Stimulated activated CD8-positive, alpha-beta memory T cell treated with anti-CD3 and anti-CD28 coated beads, Interleukin-2, amount 100 ng/mL, for 1 hour (primary cell): Measurements from ENCODE around the gene IFT122.

Experiments
- DNase-seq, 2 donors: peaks; one replicate each; pipeline ENCODE4 v3.0.0-alpha.2; 2020; ENCODE audit warnings: low read depth in 2 of 2

Gene IFT122

DNA sequence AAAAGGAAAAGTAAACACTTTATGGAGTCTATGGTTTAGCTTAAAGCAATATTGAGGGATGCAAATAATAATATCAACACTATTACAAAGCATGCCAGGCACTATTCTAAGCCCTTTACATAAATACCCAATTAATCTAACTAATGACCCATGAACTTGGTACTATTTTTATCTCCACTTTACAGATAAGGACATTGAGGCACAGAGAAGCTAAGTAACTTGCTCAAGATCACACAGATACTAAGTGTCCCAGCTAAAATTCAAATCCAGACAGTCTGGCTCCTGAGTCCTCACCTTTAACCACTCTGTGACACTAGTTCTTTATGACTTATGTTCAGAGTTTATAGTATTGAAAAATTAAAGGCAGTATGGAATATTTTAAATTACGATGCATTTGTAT lies 5.9 kb upstream of the IFT122 start:
- no peak for DNase-seq

DNA sequence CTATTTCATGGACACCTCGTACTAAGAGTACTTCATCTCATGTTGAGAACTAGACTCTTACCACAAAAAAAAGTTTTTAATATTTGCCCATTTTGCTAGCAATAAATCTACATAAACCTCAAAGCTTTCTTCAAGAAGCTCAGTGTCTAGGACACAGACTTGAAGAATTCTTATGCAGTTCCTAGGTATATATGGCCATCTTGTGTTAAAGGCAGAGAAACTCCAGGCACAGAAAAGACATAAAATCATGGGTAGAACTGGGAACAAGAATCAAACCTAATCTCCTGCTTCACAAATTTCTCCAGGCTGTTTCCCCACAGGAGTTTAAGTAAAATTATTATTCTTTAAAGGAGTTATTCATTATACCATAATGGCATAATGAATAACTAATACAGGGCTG lies 4.7 kb upstream of the IFT122 start:
- no peak for DNase-seq

DNA sequence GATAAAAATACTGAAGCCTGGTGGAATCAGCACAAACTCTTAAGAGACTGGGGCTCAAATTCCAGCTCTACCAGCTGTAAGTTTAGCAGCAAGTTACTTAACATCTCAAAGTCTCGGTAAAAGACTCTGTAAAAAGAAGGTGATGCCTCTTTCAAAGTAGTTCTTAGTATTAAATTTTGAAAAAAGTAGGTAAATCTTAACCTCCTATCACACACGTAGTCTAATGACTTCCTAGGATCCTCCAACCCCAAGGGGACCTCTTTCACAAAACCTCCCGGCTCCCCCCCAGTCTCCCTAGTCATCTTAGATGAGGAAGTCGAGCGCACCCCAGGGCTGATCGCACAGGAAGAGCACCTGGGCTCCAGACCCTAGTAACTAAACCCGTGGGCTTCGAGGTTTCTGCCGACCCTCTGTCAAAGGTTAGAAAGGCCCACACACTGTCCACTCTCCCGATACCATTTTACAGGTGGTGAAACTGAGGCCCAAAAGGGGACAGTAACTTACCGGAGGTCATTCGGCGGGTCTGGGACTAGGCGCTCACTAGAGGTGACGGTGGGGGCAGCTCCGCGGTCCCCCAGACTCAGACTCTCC lies 703 bp upstream of the IFT122 start:
- DNase-seq, result no peak

DNA sequence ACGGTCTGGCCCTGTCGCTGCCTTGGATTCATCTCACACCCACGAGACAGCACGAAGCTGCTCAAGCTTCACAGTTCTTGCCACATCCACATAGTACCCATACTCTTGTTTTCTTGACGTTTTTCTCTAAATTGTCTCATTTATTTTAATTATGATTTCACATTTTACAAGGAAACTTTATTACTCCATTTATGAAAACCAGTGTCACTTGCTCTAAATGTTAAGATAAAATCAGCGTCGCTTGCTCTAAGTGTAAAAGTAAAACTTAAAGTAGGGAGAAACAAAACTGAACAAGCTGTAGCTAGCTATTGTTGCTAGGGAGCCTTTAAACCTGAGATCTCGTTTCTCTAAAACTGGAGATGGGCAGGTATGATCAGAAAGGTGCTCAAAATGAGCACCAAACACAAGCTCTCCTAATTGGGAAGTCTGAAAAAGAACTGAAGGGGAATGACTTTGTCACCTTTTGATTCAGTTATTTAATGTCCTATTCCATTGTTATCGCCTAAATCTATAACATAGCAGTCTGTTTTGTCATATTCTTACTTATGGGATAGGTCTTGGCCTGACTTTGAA lies 680 bp downstream of the IFT122 start:
- DNase-seq, result no peak

DNA sequence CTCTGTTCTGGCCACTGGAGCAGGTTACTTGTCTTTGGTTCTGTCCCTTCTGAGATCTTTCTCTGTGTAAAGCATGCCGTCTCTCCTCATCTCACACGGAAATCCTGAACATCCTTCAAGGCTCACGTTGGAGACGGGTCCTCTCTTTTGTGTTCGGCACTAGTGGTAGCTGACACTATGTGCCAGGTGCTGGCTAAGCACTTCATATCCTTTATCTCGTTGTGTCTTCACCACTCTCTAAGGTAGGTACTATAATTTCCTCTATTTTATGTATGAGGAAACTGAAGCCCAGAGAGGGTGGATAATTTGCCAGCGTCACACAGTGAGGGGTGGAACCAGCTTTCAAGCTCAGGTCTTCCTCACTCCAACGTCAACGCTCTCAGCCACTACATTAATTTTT lies 1.2 kb downstream of the IFT122 start:
- DNase-seq, result no peak

DNA sequence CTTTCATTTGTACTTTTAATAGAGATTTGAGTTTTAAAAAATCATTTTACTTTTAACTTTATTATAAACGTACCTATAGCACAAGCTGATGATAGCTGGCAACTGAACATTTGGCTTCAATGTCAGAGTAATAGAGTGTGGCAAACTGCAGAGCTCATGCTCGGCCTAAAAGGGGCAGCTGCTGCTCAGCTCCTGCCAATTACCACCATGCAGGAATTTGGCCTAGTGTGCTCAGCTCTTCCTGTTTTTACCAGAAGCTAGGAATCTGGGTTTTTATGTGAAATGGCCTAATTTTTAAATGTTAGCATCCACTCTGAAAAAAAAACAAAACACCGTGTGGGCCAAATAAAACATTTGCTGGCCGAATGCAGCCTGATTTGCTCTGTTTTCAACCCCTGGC lies 1.8 kb downstream of the IFT122 start:
- no peak for DNase-seq

DNA sequence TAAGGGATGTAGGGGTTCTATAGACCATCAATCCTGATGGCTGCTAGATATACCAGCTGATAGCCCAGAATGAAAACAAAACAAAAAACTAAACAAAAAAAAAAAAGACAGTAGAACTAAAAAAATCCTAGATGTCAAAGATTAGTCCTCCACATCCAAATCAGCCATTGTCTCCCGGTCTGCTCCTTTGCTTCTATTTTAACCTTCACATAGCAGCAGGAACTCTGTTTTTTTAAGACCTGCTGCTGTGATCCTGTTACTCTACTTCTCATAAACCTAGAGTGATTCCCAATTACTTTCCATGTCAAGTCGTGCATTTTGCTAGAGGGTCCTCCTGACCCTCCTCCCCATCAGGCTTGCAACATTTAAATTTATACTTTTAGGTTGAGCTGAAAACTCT lies 2.5 kb downstream of the IFT122 start:
- DNase-seq, result no peak

DNA sequence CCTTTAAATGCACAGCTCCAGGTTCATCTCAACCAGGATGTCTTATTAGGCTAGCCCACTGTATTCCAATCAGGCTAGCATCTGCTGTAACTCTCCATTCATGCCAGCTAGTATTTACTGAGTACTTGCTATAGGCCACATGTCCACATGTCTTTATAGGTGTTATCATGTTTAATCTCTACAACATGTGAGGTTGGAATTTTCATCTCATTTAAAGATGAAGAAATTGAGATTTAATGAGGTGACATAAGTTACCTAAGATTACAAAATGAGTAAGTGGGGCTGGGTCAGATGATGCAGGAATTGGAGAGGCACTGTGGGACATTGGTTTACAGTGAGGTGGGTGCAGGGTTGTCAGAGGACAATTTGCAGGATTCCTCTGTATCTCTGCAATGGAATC lies 2.9 kb downstream of the IFT122 start:
- DNase-seq, result no peak

DNA sequence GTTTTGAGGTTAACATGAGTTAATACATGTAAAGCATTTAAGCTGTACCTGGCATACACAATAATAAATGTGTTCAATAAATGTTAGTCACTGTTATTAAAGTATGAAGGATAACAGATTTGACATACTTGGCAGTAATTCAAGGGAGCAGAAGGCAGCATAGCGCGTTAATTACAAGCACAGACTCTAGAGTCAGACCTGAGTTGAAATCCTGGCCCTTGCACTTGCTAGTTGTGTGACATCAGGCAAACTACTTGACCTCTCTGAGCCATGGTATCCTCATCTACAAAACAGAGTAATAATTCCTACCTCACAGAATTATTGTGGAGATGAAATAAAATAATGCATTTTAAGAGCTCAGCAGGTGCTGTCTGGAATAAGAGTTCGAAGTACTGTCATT lies 5.4 kb downstream of the IFT122 start:
- no peak for DNase-seq

DNA sequence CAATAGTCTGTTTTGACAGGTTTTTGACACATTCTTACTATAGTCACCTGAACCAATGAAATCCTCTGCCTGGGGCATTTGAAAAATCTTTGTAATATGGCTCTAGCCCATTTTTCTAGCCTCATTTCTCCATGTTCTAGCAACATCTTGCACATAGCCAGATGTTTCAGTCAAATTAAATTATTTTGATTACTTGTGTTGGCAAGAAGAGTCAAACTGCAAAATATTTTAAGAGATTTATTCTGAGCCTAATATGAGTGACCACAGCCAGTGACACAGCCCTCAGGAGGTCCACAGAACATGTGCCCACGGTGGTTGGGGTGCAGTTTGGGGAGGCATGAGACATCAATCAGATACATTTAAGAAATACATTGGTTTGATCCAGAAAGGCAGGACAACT lies 6.9 kb downstream of the IFT122 start:
- no peak for DNase-seq

DNA sequence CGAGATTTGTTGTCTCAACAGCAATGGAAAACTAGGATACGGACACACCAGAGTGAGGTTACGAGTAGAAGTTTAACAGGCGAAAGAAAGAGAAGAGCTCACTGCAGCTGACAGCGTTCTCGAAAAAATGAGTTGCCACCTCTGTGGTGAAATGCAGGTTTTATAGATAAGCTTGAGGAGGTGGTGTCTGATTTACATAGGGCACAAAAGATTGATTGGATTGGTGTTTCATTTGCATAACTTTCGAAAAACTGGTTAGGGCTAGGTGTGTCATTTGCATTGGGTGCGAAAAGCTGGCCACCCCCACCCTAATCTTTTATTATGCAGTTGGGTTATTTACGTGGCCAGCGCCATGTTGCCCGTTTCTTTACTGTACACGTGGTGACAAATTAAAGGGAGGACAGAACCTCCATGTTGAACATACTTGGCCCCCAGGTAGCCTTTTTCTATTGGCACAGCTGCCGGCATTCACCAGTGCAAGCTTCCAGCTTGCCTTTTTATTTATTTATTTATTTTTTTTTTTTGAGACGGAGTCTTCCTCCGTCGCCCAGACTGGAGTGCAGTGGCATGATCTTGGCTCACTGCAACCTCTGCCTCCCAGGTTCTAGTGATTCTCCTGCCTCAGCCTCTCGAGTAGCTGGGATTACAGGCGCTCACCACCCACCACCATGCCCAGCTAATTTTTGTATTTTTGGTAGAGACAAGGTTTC lies 8.3 kb downstream of the IFT122 start:
- no peak for DNase-seq

DNA sequence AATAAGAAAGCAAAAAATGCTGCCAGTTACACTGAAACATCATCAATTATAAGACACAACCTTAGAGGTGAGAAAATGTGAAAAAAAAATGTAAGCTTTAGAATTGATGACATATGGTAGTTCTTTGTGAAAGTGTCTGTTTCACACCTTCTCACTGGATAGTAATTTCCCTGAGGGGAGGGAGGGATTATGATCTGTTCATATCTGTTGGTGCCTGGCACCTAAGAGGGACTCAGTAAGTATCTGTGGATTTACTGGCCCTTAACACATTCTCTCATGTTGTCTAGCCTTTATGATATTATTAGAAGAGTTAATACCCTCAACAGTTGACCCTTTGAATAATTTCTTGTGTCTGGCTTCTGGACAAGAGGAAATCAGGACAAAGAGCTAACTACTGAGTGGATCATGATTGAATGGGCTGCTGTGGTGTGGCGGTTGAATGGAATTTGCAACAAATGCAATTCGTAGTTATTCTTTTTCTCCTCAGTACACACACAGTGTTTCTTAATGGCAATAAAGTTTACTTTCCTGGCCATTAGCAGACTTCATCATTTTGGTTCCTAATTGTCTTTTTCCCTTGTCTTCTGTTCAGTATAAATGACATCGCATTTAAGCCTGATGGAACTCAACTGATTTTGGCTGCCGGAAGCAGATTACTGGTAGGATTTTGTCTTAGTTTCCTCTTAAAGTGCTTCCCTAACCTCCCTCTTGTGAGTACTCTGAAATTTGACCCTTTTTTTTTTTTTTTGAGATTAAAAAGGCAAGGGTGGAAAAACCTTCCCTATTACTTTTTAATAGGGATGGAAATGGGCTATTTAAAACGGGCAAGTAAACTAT lies 9.5 kb downstream of the IFT122 start:
- DNase-seq, result no peak

DNA sequence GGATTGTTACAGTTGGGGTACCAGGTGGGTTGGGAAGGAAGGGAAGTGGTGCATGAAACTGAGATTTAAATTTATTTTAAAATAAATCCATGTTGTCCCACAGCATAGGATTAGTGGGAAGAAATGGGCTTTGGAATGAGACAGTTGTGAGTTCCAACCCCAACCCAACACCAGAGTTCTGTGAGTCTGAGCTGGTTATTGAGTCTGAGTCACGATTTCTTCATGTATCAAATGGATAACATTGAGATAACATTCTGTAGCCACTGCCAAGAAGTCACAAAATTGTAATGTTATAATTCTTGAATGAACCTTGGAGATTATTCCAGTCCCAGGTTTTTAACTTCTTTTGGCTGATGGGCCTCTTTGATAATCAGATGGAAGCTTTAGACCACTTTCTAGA lies 13.7 kb downstream of the IFT122 start:
- no peak for DNase-seq

DNA sequence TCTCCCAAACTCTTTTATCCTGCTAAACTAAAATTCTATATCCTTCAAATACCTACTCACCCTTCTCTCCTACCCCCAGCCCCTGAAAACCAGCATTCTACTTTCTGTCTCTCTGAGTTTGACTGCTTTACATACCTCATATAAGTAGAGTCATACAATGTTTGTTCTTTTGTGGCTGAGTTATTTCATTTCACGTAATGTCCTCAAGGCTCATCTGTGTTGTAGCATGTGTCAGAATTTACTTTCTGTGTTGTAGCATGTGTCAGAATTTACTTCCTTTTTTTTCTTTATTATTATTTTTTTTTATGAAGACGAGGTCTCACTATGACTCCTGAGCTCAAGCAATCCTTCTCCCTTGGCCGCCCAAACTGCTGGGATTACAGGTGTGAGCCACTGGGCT lies 20.1 kb downstream of the IFT122 start:
- DNase-seq, result no peak

DNA sequence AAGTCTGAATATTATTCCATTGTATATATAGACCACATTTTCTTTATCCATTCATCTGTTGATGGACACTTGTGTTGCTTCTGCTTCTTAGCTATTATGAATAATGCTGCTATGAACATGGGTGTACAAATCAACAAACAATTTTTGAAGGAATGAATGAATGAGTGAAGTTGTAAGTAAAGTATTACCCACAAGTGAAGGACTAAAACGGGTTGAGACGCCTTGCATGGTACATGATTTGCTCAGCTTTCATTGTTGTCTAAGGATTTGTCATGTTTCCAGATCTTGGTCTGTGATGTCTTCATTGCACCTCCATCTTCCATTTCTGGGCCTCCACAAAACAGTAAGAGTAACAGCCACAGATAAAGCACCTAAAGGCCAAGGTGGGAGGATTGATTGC lies 20.5 kb downstream of the IFT122 start:
- no peak for DNase-seq

DNA sequence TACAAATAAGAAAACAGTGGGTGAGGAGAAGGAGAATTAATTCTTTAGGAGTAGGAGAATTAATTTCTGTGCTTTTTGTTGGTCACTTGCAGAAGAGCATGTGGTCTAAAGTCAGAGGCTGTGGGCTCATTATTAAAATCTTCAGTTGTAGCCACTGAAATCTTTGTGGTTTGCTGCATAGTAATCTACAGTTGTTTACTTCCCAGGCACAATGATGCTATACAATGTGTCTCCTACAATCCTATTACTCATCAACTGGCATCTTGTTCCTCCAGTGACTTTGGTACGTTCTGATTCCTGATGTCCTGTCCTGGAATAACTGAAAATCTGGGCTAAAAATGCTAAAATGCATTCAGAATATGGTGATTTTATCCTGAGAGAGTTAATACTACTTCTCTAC lies 21.0 kb downstream of the IFT122 start:
- DNase-seq, result no peak

DNA sequence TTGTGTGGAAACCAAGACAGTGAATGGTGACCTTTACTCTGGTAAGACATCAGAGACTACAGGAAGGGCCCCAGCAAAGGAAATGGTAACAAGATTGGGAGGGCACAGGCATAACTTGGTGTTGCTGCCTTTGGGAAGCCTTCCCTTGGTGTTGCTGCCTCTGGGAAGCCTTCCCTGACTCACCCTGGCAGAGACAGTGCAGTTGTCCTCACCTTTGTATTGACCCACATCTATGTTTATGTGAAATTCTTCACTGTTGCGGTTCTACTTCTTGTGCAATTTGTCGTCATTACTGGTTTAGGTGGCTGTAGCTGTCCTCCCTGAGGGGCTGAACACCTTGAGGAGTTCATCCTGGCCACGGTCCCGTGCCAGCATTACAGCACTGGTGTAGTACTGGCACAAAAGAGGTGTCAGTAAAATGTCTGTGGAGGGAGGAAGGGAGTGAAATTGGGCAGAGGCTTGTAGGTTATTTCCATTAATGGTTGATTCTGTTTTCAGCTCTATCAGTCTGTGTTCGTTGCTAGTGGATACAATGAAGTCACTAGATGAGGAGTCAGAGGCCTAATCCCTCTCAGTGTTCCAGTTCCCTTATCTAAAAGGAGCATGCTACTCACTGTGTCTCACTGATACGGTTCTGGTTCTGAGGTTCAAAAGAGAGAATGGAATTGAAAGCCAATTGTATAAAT lies 21.6 kb downstream of the IFT122 start:
- DNase-seq, result no peak

DNA sequence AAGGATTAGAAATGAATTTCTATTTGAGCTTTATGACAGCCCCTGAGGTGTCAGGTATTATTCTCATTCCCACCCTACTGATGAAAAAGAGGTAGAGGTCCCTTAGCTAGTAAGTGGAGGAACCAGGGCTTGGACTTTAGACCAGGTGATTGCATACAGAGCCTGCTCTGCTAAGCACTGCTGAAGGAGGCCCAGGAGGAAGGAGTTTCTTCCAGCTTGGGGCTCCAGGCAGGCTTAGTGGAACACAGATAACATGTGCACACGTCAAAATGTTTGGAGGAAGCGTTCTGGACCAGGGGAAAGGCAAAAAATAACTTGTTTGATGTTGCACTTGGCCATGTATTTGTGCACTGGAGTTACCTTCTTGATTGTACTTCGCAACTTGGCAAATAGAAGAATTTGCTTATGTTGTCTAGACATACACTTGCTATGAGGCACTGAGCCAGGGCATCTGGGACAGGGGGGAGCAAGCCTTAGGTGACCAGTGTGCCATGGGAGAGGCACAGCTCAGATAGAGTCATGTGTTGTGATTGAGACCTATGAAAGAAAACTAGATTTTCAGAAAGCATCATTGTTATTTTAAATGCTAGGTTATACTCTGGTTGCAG lies 22.4 kb downstream of the IFT122 start:
- DNase-seq, result no peak

DNA sequence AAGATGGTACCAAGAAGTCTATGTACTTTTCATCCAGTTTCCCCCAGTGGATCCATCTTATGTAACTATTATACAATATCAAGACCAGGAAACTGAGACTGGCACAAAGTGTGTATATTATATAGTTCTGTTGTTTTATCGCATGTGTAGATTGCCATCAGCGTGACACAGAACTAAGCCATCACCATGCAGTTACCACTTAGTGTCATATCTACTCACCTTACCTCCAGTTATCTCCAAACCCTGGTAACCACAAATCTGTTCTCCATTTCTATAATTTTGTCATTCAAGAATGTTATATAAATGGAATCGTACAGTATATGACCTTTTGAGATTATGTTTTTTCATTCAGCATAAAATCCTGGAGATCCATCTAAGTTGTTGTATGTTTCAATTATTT lies 23.1 kb downstream of the IFT122 start:
- DNase-seq, result no peak

DNA sequence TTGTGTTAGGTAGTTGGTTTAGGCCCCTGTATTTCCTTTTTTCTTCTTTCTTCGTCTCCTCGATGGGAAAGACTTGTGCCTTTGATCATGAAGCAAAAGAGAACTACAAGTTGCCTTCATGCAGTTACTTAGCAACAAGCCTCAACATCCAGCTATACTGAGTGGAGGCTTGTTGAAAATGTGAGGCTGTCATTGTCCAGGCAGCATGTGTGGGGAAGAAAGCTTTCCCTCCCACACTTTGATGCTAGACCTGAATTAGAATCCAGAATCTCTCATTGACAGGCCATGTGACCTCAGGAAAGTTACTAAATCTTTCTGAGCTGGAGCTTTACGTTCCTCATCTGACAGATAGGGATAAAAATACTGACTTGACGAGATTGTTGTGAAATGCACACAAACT lies 23.7 kb downstream of the IFT122 start:
- no peak for DNase-seq

DNA sequence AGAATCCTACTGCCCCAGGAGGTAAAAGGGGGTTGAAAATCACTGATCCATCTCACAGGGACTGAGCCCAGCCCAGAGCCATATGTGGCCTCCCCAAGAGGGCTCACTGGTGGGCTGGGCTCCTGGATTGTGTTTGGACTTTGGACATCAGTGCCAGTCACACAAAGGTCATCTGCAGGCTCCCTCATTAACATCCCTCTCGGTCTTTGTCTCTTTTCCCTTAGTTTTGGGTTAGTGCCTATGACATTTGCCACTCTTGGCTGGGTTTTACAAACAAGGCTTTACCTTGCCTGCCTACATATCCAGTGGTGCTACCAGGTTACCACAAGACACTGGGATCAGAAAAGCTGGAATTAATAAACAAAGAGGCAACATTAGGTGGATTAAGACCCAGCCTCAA lies 27.9 kb downstream of the IFT122 start:
- no peak for DNase-seq

DNA sequence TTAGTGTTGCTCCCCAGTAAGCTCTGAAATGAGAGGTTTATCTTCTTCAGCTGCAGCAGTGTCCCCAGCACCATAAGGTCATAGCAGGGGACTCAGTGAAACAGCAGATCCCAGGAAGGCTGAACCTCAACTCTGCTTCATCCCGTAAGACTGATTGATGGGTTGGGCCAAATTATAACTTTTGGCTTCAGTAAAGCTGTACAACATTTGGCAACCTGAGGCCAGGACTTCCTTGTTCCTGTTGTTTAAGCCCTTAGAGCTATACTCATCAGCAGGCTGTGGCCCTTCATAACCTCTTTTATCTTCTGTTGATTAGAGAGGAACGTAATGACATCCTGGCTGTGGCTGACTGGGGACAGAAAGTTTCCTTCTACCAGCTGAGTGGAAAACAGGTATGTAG lies 29.0 kb downstream of the IFT122 start:
- DNase-seq, result no peak
